A549 (cell line): Measurements from ENCODE around the gene ZCCHC24. TPM values are rescaled to one million over a fixed set of nuclear protein-coding genes. Genes with fewer than 3 reads are reported as not detected.
A peak's percentile ranks its signal among the peaks of the same experiment; 100 is the strongest.

Experiments
- ATAC-seq, 2 experiments: fragments of 200-7000 bp in 1 of 2; fragments of >200 bp in 1 of 2; cut with Nextera tagmentation in 1 of 2; cut with Tn5 transposase in 1 of 2; 3 replicates each; pipeline versions ENCODE4 v1.8.0 to v1.9.1; 2018 to 2020; ENCODE audit warnings: mild to moderate bottlenecking in 1 of 2, moderate library complexity in 1 of 2
- CTCF ChIA-PET: fragments of 300-600 bp; sonication (Branson Sonifier 250); formaldehyde crosslinking; extraction: SDS; loops from one replicate; lab custom pipeline; 2021; ENCODE audit warnings: antibody characterized with exemption, inconsistent platforms; lab: Yijun Ruan, JAX
- POLR2A ChIA-PET: fragments of 350-600 bp; formaldehyde crosslinking; extraction: SDS; loops from one replicate; lab custom pipeline; 2021; ENCODE audit warnings: antibody characterized with exemption, inconsistent platforms; lab: Yijun Ruan, JAX
- DNase-seq, 2 experiments: peaks; one replicate each; pipeline versions ENCODE4 v3.0.0 to v3.0.0-alpha.2; 2011 to 2016; ENCODE audit warnings: low read depth in 1 of 2, low spot score in 1 of 2
- FAIRE-seq: peaks from 2 replicates; lab custom pipeline; 2011; peaks lifted over from hg19 to GRCh38; lab: Jason Lieb, UNC
- H3K27ac ChIP-seq, 2 experiments: fragments of >200 bp; sonication (Bioruptor Twin); formaldehyde crosslinking; 3 replicates each; pipeline ENCODE4 v1.5.1; 2016 to 2017
- H3K4me1 ChIP-seq: fragments of >200 bp; sonication (Bioruptor Twin); formaldehyde crosslinking; 3 replicates; pipeline ENCODE4 v1.6.1; 2016
- H3K4me2 ChIP-seq: fragments of >200 bp; sonication (Bioruptor Twin); formaldehyde crosslinking; 3 replicates; pipeline ENCODE4 v1.6.1; 2016
- H3K4me3 ChIP-seq: fragments of >200 bp; sonication (Bioruptor Twin); formaldehyde crosslinking; 3 replicates; pipeline ENCODE4 v1.5.1; 2016
- H3K9me3 ChIP-seq: fragments of >200 bp; sonication (Bioruptor Twin); formaldehyde crosslinking; 3 replicates; pipeline ENCODE4 v1.6.1; 2016
- CBX2 ChIP-seq: fragments of 200-600 bp; sonication (generic); IDR thresholded peaks from 2 replicates; pipeline ENCODE4 v1.6.1; 2016; ENCODE audit warnings: low read depth, mild to moderate bottlenecking, borderline replicate concordance
- CHD2 ChIP-seq: fragments of 150-350 bp; IDR thresholded peaks from 2 replicates; pipeline ENCODE4 v1.6.1; 2014; ENCODE audit warnings: low read length; ENCODE audit not compliant: partially characterized antibody
- ESRRA ChIP-seq: fragments of 150-350 bp; IDR thresholded peaks from 2 replicates; pipeline ENCODE4 v1.6.1; 2014; ENCODE audit warnings: mild to moderate bottlenecking, low read length, borderline replicate concordance
- FOSB ChIP-seq: fragments of 250-450 bp; sonication (Bioruptor Pico); IDR thresholded peaks from 2 replicates; pipeline ENCODE4 v1.5.0; 2020; ENCODE audit warnings: mild to moderate bottlenecking, moderate library complexity
- HEYL ChIP-seq: fragments of 250-450 bp; sonication (Bioruptor Pico); IDR thresholded peaks from 2 replicates; pipeline ENCODE4 v1.8.0; 2021; ENCODE audit warnings: mild to moderate bottlenecking, moderate library complexity
- HOXB13 ChIP-seq: fragments of 250-450 bp; sonication (Bioruptor Pico); IDR thresholded peaks from 2 replicates; pipeline ENCODE4 v1.5.0; 2020; ENCODE audit warnings: low read depth, mild to moderate bottlenecking, moderate library complexity
- MAFK ChIP-seq: fragments of 450-650 bp; IDR thresholded peaks from 2 replicates; pipeline ENCODE4 v1.6.1; 2014; ENCODE audit not compliant: partially characterized antibody
- NFE2L2 ChIP-seq: fragments of 150-350 bp; conservative IDR thresholded peaks from 2 replicates; pipeline ENCODE4 v1.6.1; 2014; ENCODE audit warnings: low read length
- NPAS2 ChIP-seq: fragments of 250-450 bp; sonication (Bioruptor Pico); IDR thresholded peaks from 2 replicates; pipeline ENCODE4 v1.8.0; 2022; ENCODE audit warnings: mild to moderate bottlenecking, moderate library complexity, borderline replicate concordance
- POLR2A ChIP-seq: IDR thresholded peaks from 2 replicates; pipeline ENCODE4 v1.6.1; 2012; ENCODE audit warnings: mild to moderate bottlenecking, low read length
- POLR2AphosphoS2 ChIP-seq: conservative IDR thresholded peaks from 2 replicates; pipeline ENCODE4 v1.6.1; 2012; ENCODE audit warnings: low read length, improper control_type of control experiment, inconsistent platforms
- RFX5 ChIP-seq: fragments of 450-650 bp; IDR thresholded peaks from 2 replicates; pipeline ENCODE4 v1.7.1; 2014; ENCODE audit warnings: antibody characterized with exemption, mild to moderate bottlenecking, moderate library complexity
- SREBF2 ChIP-seq: fragments of 450-650 bp; IDR thresholded peaks from 2 replicates; pipeline ENCODE4 v1.6.1; 2014; ENCODE audit warnings: mild to moderate bottlenecking, moderate library complexity
- WGBS: methylation state at CpG from one replicate; pipeline ENCODE4 v1.1.6; 2017; ENCODE audit errors: missing lambda C conversion rate; 5-methylcytosine and 5-hydroxymethylcytosine counted together
- polyA plus RNA-seq, 4 experiments: library from polyadenylated mRNA; depleted of rRNA in 3 of 4; stranded (reverse); fragments of >200 nt; fragmentation: RNase III in 1 of 4; extraction: RNeasy Plus Mini Kit Qiagen cat#74134 plus additional on column Dnase treatment in 1 of 4; gene quantifications; 2 replicates in 3 of 4; 3 replicates in 1 of 4; pipeline ENCODE4 v1.2.3, GENCODE V29; 2011 to 2017
- TF ChIP-seq, protein P1 (sequence below): fragments of 150-350 bp; IDR thresholded peaks from 2 replicates; pipeline ENCODE4 v1.6.1; 2014; ENCODE audit warnings: low read depth, mild to moderate bottlenecking, low read length
- TF ChIP-seq, protein P2 (sequence below): fragments of >200 bp; sonication (Bioruptor Twin); formaldehyde crosslinking; IDR thresholded peaks from 3 replicates; pipeline ENCODE4 v1.6.1; 2016
- TF ChIP-seq, protein P3 (sequence below): fragments of 200-600 bp; sonication (generic); IDR thresholded peaks from 2 replicates; pipeline ENCODE4 v1.6.1; 2016; ENCODE audit warnings: antibody characterized with exemption, mild to moderate bottlenecking, moderate library complexity

The ZCCHC24 gene
- polyA plus RNA-seq, 2 of the 4 experiments (the other 2 are of a cell fraction): 2.4 to 4.2 TPM

DNA sequence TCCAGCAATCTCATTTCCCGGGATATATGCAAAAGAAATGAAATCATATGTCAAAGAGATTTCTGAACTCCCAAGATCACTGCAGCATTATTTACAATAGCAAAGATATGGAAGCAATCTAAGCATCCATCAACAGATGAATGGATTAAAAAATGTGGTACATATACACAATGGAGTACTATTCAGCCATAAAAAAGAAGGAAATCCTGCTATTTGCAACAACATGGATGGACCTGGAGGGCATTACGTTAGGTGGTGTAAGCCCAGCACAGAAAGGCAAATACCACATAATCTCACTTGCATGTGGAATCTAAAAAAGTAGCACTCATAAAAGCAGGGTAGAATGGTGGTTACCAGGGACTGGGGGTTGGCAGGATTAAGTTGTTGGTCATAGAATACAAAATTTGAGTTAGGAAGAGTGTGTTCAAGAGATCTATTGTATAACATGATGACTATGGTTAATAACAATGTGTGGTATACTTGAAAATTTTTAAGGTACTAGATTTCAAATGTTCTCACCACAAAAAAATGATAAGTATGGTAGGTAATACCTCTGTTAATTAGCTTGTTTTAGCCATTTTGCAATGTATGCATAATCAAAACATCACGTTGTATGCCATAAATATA is 34.0 kb upstream of the ZCCHC24 start:
- no peak overlapping the region for H3K4me3 ChIP-seq
- no peak overlapping the region for H3K27ac ChIP-seq
- FAIRE-seq (no peak), DNase-seq (no peak), ATAC-seq (no peak)
- H3K4me1 ChIP-seq: no peaks in the 10 kb centered on the region
- TF ChIP-seq, protein P1, sequence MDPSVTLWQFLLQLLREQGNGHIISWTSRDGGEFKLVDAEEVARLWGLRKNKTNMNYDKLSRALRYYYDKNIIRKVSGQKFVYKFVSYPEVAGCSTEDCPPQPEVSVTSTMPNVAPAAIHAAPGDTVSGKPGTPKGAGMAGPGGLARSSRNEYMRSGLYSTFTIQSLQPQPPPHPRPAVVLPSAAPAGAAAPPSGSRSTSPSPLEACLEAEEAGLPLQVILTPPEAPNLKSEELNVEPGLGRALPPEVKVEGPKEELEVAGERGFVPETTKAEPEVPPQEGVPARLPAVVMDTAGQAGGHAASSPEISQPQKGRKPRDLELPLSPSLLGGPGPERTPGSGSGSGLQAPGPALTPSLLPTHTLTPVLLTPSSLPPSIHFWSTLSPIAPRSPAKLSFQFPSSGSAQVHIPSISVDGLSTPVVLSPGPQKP: no peak
- no peak for TF ChIP-seq CBX2
- no peak for TF ChIP-seq HEYL
- TF ChIP-seq, protein P2, sequence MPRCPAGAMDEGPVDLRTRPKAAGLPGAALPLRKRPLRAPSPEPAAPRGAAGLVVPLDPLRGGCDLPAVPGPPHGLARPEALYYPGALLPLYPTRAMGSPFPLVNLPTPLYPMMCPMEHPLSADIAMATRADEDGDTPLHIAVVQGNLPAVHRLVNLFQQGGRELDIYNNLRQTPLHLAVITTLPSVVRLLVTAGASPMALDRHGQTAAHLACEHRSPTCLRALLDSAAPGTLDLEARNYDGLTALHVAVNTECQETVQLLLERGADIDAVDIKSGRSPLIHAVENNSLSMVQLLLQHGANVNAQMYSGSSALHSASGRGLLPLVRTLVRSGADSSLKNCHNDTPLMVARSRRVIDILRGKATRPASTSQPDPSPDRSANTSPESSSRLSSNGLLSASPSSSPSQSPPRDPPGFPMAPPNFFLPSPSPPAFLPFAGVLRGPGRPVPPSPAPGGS: no peak
- TF ChIP-seq HOXB13 (CRISPR knock-in tag): no peak
- no peak for TF ChIP-seq RFX5
- no peak for TF ChIP-seq CHD2
- no peak for TF ChIP-seq POLR2AphosphoS2
- CTCF ChIA-PET: interaction anchor here (0.7 to 19.9 kb wide), 6 partner anchors 9 to 277 kb away, joined by 3 to 145 read pairs (median 10); no protein-coding TSS in a partner anchor
- POLR2A ChIA-PET: no interaction called here
- 8% methylated on average over 3 of the region's 3 CpGs for WGBS
- H3K4me2 ChIP-seq: no peak overlapping the region
- H3K9me3 ChIP-seq: 0 out of 3 replicates have a peak, but pooled peaks cover 2% of the 10 kb centered on the region

DNA sequence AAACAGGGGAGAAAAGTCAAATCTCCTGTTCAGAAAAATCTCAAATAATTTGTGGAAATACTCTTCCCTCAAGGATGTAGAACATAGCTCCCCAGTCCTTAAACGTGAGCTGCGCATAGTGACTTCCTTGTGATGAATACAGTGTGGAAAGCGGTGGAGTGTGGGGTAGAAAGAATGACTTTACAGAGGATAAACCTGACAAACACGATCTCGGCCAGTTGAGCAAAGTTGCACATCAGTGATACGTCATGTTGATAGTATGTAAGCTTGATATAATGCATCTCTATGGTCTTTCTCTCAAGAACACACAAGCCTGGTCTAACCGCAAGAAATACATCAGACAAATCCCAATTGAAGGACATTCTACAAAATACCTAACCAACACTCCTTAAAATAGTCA is 32.0 kb upstream of the ZCCHC24 start:
- H3K4me2 ChIP-seq: no peak overlapping the region
- H3K27ac ChIP-seq: no peak overlapping the region
- H3K4me3 ChIP-seq: no peak overlapping the region
- DNase-seq (no peak), ATAC-seq (no peak), FAIRE-seq (no peak)
- no peaks in the 10 kb centered on the region for H3K4me1 ChIP-seq
- 0 out of 3 replicates have a peak, but pooled peaks cover 2% of the 10 kb centered on the region for H3K9me3 ChIP-seq
- TF ChIP-seq, protein P3, sequence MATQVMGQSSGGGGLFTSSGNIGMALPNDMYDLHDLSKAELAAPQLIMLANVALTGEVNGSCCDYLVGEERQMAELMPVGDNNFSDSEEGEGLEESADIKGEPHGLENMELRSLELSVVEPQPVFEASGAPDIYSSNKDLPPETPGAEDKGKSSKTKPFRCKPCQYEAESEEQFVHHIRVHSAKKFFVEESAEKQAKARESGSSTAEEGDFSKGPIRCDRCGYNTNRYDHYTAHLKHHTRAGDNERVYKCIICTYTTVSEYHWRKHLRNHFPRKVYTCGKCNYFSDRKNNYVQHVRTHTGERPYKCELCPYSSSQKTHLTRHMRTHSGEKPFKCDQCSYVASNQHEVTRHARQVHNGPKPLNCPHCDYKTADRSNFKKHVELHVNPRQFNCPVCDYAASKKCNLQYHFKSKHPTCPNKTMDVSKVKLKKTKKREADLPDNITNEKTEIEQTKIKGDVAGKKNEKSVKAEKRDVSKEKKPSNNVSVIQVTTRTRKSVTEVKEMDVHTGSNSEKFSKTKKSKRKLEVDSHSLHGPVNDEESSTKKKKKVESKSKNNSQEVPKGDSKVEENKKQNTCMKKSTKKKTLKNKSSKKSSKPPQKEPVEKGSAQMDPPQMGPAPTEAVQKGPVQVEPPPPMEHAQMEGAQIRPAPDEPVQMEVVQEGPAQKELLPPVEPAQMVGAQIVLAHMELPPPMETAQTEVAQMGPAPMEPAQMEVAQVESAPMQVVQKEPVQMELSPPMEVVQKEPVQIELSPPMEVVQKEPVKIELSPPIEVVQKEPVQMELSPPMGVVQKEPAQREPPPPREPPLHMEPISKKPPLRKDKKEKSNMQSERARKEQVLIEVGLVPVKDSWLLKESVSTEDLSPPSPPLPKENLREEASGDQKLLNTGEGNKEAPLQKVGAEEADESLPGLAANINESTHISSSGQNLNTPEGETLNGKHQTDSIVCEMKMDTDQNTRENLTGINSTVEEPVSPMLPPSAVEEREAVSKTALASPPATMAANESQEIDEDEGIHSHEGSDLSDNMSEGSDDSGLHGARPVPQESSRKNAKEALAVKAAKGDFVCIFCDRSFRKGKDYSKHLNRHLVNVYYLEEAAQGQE: no peak
- TF ChIP-seq FOSB (CRISPR knock-in tag) (no peak), SREBF2 (no peak), NFE2L2 (no peak), NPAS2 (CRISPR knock-in tag) (no peak), POLR2A (no peak)
- CTCF ChIA-PET: interaction anchor here (0.6 to 3.4 kb wide), 7 partner anchors 9 to 103 kb away, joined by 3 to 16 read pairs (median 5); no protein-coding TSS in a partner anchor
- POLR2A ChIA-PET: no interaction called here
- 53% methylated on average over 7 of the region's 7 CpGs for whole genome bisulfite sequencing

DNA sequence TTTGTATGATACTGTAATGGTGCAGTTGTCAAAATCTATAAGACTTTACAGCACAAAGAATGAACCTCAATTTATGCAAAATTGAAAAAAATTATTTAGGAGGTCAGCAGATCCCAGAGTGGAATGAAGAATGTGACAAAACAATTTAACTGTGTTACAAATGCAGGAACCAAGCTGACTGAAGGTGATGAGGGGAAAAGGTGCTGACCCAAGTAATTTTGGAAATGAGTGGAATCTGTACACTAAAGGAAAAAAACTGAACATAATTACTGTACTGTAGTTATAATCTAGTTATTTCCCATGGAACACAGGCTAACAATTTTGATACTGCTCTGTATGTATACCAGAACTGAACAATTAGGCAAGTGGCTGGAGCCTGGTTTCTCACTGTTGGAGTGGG is 31.2 kb upstream of the ZCCHC24 start:
- Histone ChIP-seq H3K4me2 (no peak overlapping the region), H3K27ac (no peak overlapping the region), H3K9me3 (0 out of 3 replicates have a peak, but pooled peaks cover 2% of the 10 kb centered on the region), H3K4me1 (no peaks in the 10 kb centered on the region), H3K4me3 (no peak overlapping the region)
- no peak for FAIRE-seq
- ChIA-PET POLR2A (no interaction called here), CTCF (interaction anchor here (0.7 to 3.4 kb wide), 8 partner anchors 9 to 537 kb away, joined by 3 to 16 read pairs (median 5); no protein-coding TSS in a partner anchor)
- TF ChIP-seq NFE2L2: no peak
- no peak for TF ChIP-seq FOSB (CRISPR knock-in tag)
- no peak for TF ChIP-seq ESRRA
- peak; percentile 37 for TF ChIP-seq MAFK
- ATAC-seq: no peak
- no peak for DNase-seq
